ENCODE measurements around the gene OSMR. TPM values are rescaled to one million over a fixed set of nuclear protein-coding genes. Genes with fewer than 3 reads are reported as not detected.

The OSMR gene
- total RNA-seq, 3 donors from 2014 or later (not counting 1 experiment from before 2014, with no cell fraction given) = not detected

DNA sequence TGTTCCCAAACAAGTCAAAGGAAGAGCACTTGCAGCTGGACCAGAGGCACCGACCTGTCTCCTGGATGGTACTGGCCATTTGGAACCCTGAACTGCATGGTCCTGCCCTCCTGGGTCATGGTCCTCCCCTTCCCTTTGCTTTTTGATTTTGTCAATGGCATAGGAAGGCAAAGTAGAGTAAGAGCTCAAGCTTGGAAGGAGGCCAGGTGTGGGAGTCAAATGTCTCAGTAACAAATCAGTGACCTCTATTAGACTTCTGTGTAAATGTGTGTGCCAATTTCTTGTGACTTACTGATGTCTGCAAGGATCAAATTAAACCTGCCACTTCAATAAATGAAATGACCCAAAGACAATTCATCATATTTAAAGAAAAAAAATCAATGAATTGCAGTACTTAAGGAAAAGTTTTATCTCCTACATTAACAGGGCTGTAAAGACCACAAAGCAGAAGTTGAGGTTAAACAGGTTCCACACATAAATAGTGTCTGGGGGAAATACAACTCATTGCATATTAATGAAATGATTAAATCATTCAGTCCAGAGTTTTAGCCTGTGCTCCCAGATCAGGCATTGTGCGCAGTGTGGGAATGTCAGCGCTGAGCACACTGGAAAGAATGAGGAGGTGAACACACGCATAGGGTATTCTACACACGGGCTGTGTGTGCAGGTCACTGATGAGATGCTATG lies 32.7 kb downstream of the OSMR start:
- Histone ChIP-seq H3K27me3 (ENCODE audit: control insufficient read depth, insufficient read depth, low read length) (no peaks in the 10 kb centered on the region), H3K4me3 (ENCODE audit: low read length) (no peak overlapping the region), H3K9me3 (ENCODE audit: control insufficient read depth, insufficient read depth, low read length) (no peaks in the 10 kb centered on the region), H3K27ac (ENCODE audit: low read length) (no peak overlapping the region), H3K36me3 (ENCODE audit: control insufficient read depth, insufficient read depth, low read length) (no peaks in the 10 kb centered on the region), H3K4me1 (ENCODE audit: control insufficient read depth, insufficient read depth, low read length) (no peaks in the 10 kb centered on the region)
- Mint-ChIP-seq H3K36me3 (no peaks in the 10 kb centered on the region), H3K9me3 (no peaks in the 10 kb centered on the region), H3K27ac (no peak overlapping the region), H3K27me3 (ENCODE audit: low read depth in 2 of 2) (peaks cover 25 to 52% of the 10 kb centered on the region in 2 donors), H3K4me1 (no peaks in the 10 kb centered on the region), H3K4me3 (no peak overlapping the region)
- no peak for DNase-seq
- 78% methylated on average over 5 of the region's 5 CpGs for WGBS (ENCODE audit: insufficient coverage)
- TF ChIP-seq, protein P1, sequence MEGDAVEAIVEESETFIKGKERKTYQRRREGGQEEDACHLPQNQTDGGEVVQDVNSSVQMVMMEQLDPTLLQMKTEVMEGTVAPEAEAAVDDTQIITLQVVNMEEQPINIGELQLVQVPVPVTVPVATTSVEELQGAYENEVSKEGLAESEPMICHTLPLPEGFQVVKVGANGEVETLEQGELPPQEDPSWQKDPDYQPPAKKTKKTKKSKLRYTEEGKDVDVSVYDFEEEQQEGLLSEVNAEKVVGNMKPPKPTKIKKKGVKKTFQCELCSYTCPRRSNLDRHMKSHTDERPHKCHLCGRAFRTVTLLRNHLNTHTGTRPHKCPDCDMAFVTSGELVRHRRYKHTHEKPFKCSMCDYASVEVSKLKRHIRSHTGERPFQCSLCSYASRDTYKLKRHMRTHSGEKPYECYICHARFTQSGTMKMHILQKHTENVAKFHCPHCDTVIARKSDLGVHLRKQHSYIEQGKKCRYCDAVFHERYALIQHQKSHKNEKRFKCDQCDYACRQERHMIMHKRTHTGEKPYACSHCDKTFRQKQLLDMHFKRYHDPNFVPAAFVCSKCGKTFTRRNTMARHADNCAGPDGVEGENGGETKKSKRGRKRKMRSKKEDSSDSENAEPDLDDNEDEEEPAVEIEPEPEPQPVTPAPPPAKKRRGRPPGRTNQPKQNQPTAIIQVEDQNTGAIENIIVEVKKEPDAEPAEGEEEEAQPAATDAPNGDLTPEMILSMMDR (IDR thresholded peaks at IDR 0.05) = no peak
- intact Hi-C loops (cut with micrococcal nuclease) = no loop called here
- no peak for ATAC-seq

DNA sequence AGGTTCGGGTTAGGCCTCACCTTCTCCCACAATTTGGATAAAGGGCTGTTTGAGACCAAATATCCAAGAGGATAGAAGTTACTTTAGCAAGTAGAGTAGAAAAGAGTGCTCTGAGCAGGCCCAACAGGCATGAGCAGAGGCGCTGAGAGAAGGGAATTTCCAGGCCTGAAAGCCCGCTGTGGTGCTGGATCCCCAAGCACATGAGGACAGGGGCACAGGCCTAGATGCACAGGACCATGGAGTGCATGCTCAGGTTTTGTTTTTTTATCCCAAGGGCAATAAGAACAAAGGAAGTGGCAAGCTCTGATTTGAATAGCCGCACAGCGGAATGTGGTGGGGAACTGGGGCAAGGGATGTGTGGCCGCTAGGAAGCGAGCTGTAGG lies 33.3 kb downstream of the OSMR start:
- TF ChIP-seq, protein P1 (IDR thresholded peaks at IDR 0.05) = no peak
- Mint-ChIP-seq H3K27ac (no peak overlapping the region), H3K4me1 (no peaks in the 10 kb centered on the region), H3K9me3 (no peaks in the 10 kb centered on the region), H3K4me3 (no peak overlapping the region), H3K27me3 (ENCODE audit: low read depth in 2 of 2) (peaks cover 22 to 46% of the 10 kb centered on the region in 2 donors), H3K36me3 (no peaks in the 10 kb centered on the region)
- Histone ChIP-seq H3K4me3 (ENCODE audit: low read length) (no peak overlapping the region), H3K27me3 (ENCODE audit: control insufficient read depth, insufficient read depth, low read length) (no peaks in the 10 kb centered on the region), H3K36me3 (ENCODE audit: control insufficient read depth, insufficient read depth, low read length) (no peaks in the 10 kb centered on the region), H3K9me3 (ENCODE audit: control insufficient read depth, insufficient read depth, low read length) (no peaks in the 10 kb centered on the region), H3K27ac (ENCODE audit: low read length) (no peak overlapping the region), H3K4me1 (ENCODE audit: control insufficient read depth, insufficient read depth, low read length) (no peaks in the 10 kb centered on the region)
- no peak for DNase-seq
- intact Hi-C loops (cut with micrococcal nuclease) = no loop called here
- ATAC-seq = no peak
- WGBS (ENCODE audit: insufficient coverage) = 92% methylated on average over 7 of the region's 7 CpGs

DNA sequence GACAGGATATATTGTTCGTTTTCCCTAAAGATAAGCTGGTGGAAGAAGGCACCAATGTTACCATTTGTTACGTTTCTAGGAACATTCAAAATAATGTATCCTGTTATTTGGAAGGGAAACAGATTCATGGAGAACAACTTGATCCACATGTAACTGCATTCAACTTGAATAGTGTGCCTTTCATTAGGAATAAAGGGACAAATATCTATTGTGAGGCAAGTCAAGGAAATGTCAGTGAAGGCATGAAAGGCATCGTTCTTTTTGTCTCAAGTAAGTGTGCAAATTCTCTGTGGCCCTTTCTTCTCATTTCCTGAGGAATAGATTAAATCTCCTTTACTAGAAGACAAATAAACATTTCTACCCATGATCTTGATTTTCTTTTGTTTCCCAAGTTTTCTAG lies 38.0 kb downstream of the OSMR start:
- WGBS (ENCODE audit: insufficient coverage) = 44% methylated on average over 3 of the region's 3 CpGs
- Mint-ChIP-seq H3K9me3 (no peaks in the 10 kb centered on the region), H3K4me3 (no peak overlapping the region), H3K36me3 (no peaks in the 10 kb centered on the region), H3K27ac (no peak overlapping the region), H3K27me3 (ENCODE audit: low read depth in 2 of 2) (peaks cover 9 to 29% of the 10 kb centered on the region in 2 donors), H3K4me1 (no peaks in the 10 kb centered on the region)
- TF ChIP-seq, protein P1 (IDR thresholded peaks at IDR 0.05) = no peak
- Histone ChIP-seq H3K36me3 (ENCODE audit: control insufficient read depth, insufficient read depth, low read length) (no peaks in the 10 kb centered on the region), H3K27me3 (ENCODE audit: control insufficient read depth, insufficient read depth, low read length) (no peaks in the 10 kb centered on the region), H3K9me3 (ENCODE audit: control insufficient read depth, insufficient read depth, low read length) (no peaks in the 10 kb centered on the region), H3K4me3 (ENCODE audit: low read length) (no peak overlapping the region), H3K27ac (ENCODE audit: low read length) (no peak overlapping the region), H3K4me1 (ENCODE audit: control insufficient read depth, insufficient read depth, low read length) (no peaks in the 10 kb centered on the region)
- DNase-seq = no peak
- ATAC-seq = no peak
- intact Hi-C loops (cut with micrococcal nuclease) = no loop called here

DNA sequence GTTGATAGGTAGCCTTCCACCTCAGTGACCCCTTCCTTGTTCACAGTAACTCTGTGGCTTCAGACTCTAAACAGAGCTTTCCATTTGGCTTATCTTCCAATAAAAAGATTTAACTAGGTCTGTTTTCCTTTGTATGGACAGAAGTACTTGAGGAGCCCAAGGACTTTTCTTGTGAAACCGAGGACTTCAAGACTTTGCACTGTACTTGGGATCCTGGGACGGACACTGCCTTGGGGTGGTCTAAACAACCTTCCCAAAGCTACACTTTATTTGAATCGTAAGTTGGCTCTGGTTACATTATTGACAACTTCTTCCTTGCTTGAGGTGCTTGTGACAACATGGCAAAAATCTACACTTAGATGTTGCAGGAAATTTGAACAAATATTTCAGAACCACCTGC lies 39.4 kb downstream of the OSMR start:
- H3K4me1 ChIP-seq (ENCODE audit: control insufficient read depth, insufficient read depth, low read length) = no peaks in the 10 kb centered on the region
- no peak overlapping the region for H3K4me3 Mint-ChIP-seq
- H3K9me3 Mint-ChIP-seq = no peaks in the 10 kb centered on the region
- no peaks in the 10 kb centered on the region for H3K4me1 Mint-ChIP-seq
- intact Hi-C loops (cut with micrococcal nuclease) = no loop called here
- 87% methylated on average over 3 of the region's 3 CpGs for WGBS (ENCODE audit: insufficient coverage)
- H3K36me3 ChIP-seq (ENCODE audit: control insufficient read depth, insufficient read depth, low read length) = no peaks in the 10 kb centered on the region
- no peaks in the 10 kb centered on the region for H3K9me3 ChIP-seq (ENCODE audit: control insufficient read depth, insufficient read depth, low read length)
- no peaks in the 10 kb centered on the region for H3K36me3 Mint-ChIP-seq
- no peak overlapping the region for H3K27ac Mint-ChIP-seq
- DNase-seq (no peak), ATAC-seq (no peak)
- H3K27me3 ChIP-seq (ENCODE audit: control insufficient read depth, insufficient read depth, low read length) = peaks cover 2% of the 10 kb centered on the region
- peaks cover 10 to 34% of the 10 kb centered on the region in 2 donors for H3K27me3 Mint-ChIP-seq (ENCODE audit: low read depth in 2 of 2)
- no peak overlapping the region for H3K27ac ChIP-seq (ENCODE audit: low read length)
- H3K4me3 ChIP-seq (ENCODE audit: low read length) = no peak overlapping the region
- TF ChIP-seq, protein P1 (IDR thresholded peaks at IDR 0.05) = no peak

Data from natural killer cell (primary cell).